ENCODE measurements around the gene TMUB1. TPM values are rescaled to one million over a fixed set of nuclear protein-coding genes. Genes with fewer than 3 reads are reported as not detected.

Gene TMUB1
- total RNA-seq, 1 experiment from 2014 or later, result 45.4 TPM

GRCh38 chr7:151091431-151091830, 8.1 kb upstream of the TMUB1 start:
- peaks cover 0 to 26% (median 5%) of the 10 kb centered on the region in 3 experiments; a peak in 5 of 7 replicates for H3K36me3 Mint-ChIP-seq (ENCODE audit: insufficient read depth in 1 of 3, low read depth in 3 of 3)
- no peak overlapping the region for H2AFZ ChIP-seq (ENCODE audit: low read length)

More at GRCh38 chr7:151091431-151091830, 8.1 kb upstream of the TMUB1 start:
- Histone ChIP-seq H4K91ac (ENCODE audit: insufficient read length, low read depth, low read length) (no peak overlapping the region), H3K27me3 (ENCODE audit: insufficient read depth, low read length) (no peaks in the 10 kb centered on the region; the same call in 1 of the 2 replicates), H3K9ac (ENCODE audit: extremely low read depth, insufficient read length, low read length) (no peak overlapping the region), H3K4me2 (ENCODE audit: insufficient read depth, insufficient read length, low read length) (no peak overlapping the region), H2BK15ac (ENCODE audit: low read depth, low read length) (no peak overlapping the region), H2BK20ac (ENCODE audit: low read depth, low read length, poor library complexity, severe bottlenecking) (no peak overlapping the region), H4K8ac (replicated peaks; ENCODE audit: insufficient read length, low read depth, low read length) (no peak overlapping the region), H3K27ac (ENCODE audit: insufficient read length, low read depth, low read length) (no peak overlapping the region), H4K5ac (ENCODE audit: insufficient read length, low read depth, low read length) (no peak overlapping the region), H3K18ac (ENCODE audit: insufficient read length, low read depth, low read length) (no peak overlapping the region), H3K4me1 (ENCODE audit: insufficient read depth, low read length) (no peaks in the 10 kb centered on the region), H3K79me2 (ENCODE audit: insufficient read depth, low read length) (peaks cover 28% of the 10 kb centered on the region), H3K23me2 (ENCODE audit: insufficient read length, low read depth, low read length, poor library complexity, severe bottlenecking) (peaks cover 13% of the 10 kb centered on the region), H4K20me1 (ENCODE audit: control insufficient read depth, insufficient read depth, insufficient read length) (no peaks in the 10 kb centered on the region), H3K56ac (ENCODE audit: insufficient read length, low read depth, low read length) (no peak overlapping the region), H3K14ac (ENCODE audit: insufficient read depth, low read length) (no peak overlapping the region), H3K79me1 (ENCODE audit: insufficient read depth, low read depth, low read length, poor library complexity, severe bottlenecking) (peaks cover 6% of the 10 kb centered on the region), H2BK12ac (ENCODE audit: insufficient read length, low read depth, low read length) (no peak overlapping the region), H2BK5ac (ENCODE audit: insufficient read length, low read length) (no peak overlapping the region), H2BK120ac (ENCODE audit: low read depth, low read length, poor library complexity, severe bottlenecking) (no peak overlapping the region), H3K4ac (ENCODE audit: low read depth, low read length) (no peak overlapping the region), H3K23ac (ENCODE audit: insufficient read length, low read depth, low read length) (no peak overlapping the region), H3T11ph (ENCODE audit: low read length) (no peak overlapping the region), H2AK5ac (ENCODE audit: insufficient read length, low read length) (no peak overlapping the region), H3K9me3 (ENCODE audit: control insufficient read depth, low read depth, low read length) (no peaks in the 10 kb centered on the region)
- Mint-ChIP-seq H3K27me3 (ENCODE audit: low read depth) (peaks cover 7% of the 10 kb centered on the region), H3K9me3 (no peaks in the 10 kb centered on the region), H3K4me1 (peaks cover 32 to 36% of the 10 kb centered on the region in 2 experiments), H3K4me3 (no peak overlapping the region), H3K27ac (no peak overlapping the region)
- WGBS (ENCODE audit: extremely low coverage, insufficient read length, low lambda C conversion rate), result no CpG with 5 or more reads among the region's 6 CpGs
- peak; percentile 83 for TF ChIP-seq CTCF (conservative IDR thresholded peaks at IDR 0.05)
- peak; percentile 71 for DNase-seq

Measured in H9 (cell line).